ENCODE measurements around the gene ELAVL1.

GRCh38 chr19:7920519-7921301, 84.7 kb downstream of the ELAVL1 start:
- no peak for TF ChIP-seq EP300 (IDR thresholded peaks at IDR 0.05)
- peak; percentile 34 to 45 for TF ChIP-seq POLR2A (IDR thresholded peaks at IDR 0.05)
